Activated naive CD8-positive, alpha-beta T cell treated with anti-CD3 and anti-CD28 coated beads, Interleukin-2, amount 50 U/mL, for 16 hours (primary cell): ENCODE results near the gene MIER3.
A peak's percentile ranks its signal among the peaks of the same experiment; 100 is the strongest.
"Not testable (repeated sequence)": the region's sequence is repeated elsewhere in the genome, so short reads cannot be mapped to it uniquely, and the experiment has no call there.

ENCODE experiments used
- DNase-seq: peaks from one replicate; pipeline ENCODE4 v3.0.0-alpha.2; 2020; ENCODE audit warnings: low read depth, low spot score

MIER3 gene, protein sequence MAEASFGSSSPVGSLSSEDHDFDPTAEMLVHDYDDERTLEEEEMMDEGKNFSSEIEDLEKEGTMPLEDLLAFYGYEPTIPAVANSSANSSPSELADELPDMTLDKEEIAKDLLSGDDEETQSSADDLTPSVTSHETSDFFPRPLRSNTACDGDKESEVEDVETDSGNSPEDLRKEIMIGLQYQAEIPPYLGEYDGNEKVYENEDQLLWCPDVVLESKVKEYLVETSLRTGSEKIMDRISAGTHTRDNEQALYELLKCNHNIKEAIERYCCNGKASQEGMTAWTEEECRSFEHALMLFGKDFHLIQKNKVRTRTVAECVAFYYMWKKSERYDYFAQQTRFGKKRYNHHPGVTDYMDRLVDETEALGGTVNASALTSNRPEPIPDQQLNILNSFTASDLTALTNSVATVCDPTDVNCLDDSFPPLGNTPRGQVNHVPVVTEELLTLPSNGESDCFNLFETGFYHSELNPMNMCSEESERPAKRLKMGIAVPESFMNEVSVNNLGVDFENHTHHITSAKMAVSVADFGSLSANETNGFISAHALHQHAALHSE

DNA sequence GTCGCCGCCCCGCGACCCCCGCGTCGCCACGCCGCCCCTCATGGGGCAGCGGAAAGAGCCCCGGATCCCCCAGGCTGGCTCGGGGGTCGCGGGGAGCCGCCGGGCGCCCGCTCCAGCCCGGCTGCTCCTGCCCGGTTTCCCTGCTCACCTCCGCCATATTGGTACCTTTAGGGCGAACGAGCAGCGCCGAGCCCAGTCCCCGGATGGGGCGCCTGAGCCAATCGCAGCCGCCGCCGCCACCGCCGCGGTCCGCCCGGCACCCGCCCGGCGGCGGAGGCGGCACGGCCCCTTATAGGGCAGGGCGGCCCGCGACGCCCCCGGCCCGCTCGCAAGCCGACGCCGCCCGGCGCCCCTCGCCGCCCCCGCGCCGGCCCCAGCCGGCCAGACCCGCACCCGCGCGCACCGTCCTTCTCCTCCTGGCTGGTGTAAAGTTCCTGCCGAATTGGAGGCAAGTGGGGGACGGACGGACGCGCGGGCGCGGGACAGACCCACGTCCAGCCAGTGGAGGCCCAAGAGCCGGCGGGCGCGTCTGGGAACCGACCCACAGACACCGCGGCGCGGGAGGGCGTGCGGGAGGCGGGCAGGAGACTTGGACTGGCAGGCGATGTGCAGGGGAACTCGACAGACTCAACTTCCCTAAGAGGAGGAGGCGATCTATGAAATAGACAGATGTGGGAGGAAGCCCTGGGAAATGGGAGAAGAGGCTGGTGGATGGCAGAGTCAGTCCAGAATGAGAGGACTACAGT, at the start of gene MIER3:
MIER3 (minus strand) TSS at position 178 of the 746 bp plus-strand sequence; CDS start at position 157, 21 bp downstream.
- peak; percentile 51 for DNase-seq

DNA sequence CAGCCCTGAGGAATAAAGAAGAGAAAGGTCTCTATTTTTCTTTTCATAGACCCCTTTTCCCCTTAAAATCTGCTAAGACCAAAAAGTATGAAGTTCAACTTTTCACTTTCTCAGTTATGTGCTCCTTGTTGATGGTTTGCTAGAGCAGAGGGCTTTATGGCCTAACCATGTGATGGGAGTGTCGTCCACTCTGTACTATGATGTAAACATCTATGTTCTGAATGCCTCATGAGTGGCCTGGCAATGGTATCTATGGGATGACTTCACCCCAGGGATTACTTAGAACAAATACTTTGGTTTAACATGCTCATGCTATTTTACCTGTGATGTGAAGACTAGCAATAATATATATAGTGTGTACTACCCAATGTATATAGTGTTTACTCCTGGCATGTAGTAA, 43.7 kb upstream of the MIER3 start:
- no peak for DNase-seq

DNA sequence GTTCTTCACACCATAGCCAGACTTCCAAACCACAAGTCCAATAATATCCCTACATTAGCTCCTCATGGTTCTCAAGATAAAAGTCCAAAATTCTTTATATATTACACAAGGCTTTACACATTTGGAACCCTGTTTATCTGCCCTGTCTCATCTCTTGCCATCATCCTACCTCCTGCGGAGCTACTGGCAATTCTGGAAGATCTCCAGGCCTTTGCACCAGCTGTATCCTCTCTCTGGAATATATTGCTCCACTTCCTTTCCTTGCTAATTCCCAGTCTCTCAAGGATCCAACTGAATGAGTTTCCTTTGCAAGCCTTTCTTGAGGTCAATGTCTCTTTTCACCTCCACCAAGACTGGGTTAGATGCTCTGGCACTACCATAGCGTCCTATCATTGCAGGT, 41.3 kb upstream of the MIER3 start:
- DNase-seq = no peak

DNA sequence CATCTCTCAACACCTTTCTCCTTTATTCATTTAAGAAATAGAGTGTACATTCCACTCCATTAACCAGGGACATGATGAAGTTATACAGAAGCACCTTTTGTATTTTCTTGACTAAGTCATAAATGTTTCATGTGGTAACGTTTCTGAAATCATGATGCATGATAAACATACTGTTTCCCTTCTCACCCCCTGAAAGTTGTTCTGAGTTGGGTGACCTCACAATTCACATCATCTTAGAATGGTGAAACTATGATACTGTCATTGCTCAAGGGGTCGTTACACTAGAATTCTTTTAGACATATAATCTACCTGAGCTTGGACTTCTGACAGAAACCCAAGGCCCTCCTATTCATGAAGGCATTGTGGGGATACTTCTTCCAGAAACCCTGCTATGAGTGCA, 37.8 kb upstream of the MIER3 start:
- DNase-seq = no peak

DNA sequence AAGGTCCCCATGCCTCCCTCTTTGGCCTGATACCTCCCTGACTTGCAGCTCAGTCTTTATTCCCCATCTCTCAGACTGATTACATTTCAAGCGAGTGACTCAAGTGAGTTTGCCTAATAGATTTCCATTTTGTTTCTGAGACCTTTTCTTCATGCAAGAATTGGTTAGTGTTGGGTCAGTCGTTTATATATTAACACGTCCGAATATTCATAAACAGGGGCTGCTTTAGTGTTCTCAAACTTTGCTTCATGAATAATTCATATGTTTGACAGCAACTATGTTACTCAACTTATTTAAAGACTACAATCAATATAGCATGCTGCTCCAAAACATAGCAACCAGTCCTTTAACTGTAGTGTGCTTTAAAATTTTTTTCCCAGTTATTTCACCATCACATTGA, 36.6 kb upstream of the MIER3 start:
- no peak for DNase-seq

DNA sequence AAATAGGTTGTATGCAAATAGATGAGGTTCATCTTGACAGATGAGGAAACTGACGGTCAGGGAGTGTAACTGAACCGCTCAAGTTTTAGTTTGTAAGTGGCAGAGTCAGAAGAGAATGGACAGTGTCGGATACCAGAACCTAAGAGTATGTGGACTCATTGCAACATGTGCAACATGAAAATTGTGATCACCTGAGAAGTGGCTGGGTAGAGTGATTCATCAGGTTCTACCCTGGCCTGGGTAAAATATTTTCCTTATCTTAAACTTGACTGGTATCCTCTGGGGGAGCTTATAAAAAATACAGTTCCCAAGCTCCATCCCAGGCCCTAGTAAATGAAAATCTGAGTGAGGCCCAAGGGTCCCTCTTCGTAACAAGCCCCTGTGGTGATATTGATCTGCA, 35.2 kb upstream of the MIER3 start:
- DNase-seq = no peak

DNA sequence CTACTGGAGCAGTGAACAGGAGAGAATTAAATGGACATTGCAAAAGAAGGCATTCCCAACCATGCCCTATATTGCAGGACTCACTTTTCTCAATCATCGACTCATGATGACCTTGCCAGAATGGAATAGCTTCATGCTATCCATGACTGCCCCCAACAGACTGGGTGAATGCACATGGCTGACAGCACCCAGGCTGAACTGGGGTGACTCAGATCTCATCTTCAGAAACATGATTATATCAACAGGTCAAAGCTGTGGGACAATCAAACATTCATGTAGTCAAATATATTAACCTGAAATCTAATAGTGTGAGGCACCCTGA, 34.7 kb upstream of the MIER3 start:
- no peak for DNase-seq

DNA sequence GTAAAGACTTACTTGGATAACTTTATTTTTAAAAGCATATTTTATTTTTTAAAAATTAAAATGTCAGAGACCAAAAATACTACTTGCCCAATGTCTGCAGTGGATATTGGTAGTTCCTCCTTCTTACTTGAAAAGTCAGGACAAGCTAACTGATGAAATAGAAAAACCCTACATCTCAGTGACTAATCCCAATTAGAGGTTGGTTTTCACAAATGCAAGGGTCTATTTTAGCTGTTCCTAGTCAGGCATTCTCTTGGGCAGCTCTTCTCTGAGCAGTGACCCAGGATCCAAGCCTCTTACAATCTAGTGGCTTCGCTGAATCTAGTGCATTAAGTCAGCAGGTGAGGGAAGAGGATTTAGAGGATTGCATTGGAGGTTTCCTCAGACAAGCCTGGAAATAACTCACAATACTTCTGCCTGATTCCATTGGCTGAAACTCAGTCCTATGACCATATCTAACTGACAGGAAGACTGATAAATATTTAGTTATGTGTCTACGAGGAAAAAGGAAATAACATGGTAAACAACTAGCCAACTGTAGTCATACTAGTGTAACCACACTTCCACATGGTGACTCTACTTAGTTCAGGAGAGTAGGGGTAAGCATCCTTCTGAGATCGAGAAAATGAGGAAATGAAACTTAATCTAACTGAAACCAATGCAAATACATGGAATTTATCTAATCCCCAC, 34.2 kb upstream of the MIER3 start:
- DNase-seq = no peak

DNA sequence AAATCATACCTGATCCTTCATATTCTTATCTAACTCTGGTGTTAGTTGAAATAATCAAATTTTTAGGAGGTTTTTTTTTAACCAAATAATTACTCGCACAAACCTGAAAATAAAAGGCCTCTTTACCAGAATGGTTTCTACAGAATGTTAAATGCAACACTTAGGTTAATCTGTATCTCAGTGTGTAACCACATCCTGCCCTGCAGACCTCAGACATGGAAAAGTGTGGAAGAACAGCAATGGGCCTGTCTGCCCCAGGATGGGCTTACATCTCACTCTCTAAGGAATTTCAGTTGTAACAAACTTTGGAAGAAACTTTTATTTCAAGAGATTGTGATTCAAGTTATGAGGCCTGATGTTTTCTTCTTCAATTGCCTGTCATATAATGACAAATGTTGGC, 32.5 kb upstream of the MIER3 start:
- no peak for DNase-seq

DNA sequence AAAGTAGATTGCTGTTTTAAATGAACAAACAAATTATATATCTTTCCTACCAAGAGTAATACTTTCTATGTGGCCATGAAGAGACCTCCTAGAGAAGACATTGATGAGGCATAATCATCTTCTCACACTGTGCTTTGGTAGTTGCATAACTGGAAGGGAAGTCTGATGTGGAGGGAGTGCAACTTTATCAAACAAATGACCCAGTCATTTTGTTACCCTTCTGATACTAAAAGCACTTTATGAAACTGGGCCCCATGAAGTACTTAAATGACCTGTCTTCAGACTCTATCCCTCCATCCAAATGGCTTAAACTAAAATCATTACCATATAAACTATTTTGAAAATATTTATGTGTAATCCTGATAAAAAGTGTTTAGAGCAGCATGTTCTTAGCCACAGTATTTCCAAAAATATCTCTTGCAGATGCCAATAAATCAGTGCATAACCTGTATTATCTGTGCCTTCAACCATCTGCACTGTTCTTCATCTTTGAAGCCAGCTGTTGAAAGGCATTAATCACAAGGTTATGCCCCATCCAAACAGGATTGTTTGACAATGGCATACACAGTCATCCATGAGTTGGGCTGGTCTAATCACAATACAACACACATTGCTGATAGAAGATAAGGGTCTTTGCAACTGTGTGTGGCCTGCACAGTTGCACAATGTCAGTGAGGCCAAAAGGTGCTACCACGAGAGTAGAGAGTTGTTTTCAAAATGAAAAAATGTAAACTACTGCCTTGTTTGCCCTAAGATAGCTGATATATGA, 31.9 kb upstream of the MIER3 start:
- DNase-seq = no peak

DNA sequence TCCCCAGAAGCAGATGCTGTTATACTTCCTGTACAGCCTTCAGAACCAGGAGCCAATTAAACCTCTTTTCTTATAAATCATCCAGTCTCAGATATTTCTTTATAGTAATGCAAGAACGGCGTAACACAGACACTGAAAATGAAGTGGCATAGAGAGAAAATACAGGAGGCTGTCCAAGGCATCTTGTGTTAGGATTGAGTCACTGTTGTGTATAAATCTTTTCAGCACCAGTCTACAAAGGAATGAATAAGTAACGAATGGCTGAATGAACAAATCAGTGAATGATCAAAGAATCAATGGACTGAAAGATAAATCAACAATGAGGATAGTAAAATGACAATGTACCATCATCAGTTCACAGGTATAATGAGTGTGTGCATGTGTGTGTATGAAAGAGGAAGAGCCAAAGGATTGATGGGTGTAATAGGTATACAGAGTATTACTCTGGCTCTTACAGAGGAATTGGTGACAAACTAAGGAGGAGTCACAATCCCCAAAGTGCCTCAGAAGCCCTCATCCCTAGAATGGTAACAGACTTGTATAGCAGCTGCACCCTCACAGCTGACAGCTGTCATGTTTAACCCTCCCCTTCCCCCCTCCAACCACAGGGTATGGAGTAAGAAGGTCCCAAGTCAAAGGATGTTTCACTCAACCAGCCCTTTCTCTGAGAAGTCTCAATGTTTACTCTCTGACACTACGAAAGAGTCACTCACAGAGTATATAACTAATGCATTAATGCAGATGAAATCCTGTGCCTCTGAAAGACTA, 29.8 kb upstream of the MIER3 start:
- DNase-seq = no peak

DNA sequence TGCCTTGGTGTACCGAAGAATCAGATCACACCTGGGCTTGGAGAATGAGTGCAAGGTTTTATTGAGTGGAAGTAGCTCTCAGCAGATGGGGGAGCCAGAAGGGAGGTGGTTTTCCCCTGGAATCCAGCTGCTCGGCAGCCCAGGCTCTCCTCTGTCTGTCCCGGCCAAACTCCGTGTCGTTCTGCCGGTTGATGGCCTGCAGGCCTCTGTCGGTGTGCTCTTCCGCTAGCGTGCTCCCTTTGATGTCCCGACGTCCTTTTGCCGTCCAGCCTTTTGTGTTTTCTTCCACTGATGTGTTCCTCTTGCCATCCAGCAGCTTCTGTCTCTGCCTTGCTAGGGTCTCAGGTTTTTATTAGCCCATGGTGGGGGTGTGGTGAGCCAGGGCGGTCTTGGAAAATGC, 28.0 kb upstream of the MIER3 start:
- no peak for DNase-seq

DNA sequence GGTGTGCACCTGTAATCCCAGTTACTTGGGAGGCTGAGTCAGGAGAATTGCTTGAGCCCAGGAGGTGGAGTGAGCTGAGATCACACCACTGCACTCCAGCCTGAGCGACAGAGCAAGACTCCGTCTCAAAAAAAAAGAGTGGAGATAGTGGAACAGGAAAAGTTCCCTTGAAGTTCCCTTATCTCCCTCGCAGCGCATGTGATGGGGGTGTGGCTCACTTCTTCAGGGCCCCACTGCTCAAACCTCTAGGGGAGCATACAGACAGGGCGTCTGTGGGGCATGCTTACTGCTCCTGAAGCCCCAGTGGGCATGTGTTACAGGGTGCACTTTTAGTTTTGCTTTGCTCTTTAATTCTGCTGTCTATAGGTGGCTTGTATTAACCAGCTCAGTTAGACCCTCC, 27.6 kb upstream of the MIER3 start:
- DNase-seq = not testable (repeated sequence)

DNA sequence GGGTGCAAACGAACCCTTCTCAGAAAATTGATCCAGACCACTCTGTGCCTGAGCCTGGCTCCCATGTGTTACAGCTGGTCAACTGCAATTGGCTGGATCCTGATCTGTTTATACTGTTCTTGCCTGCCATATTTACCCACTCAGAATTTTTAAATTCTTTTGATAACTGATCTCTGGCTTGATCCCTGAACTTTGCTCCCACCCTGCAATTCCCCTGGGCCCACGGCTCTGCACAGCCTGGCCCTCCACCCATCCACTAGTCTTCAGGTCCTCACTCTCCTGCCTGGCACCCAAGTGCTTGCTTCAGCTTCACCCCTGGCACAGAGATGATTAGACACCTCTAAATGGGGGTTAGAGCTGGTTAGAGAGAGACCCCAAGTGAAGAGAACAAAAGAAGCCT, 25.9 kb upstream of the MIER3 start:
- no peak for DNase-seq

DNA sequence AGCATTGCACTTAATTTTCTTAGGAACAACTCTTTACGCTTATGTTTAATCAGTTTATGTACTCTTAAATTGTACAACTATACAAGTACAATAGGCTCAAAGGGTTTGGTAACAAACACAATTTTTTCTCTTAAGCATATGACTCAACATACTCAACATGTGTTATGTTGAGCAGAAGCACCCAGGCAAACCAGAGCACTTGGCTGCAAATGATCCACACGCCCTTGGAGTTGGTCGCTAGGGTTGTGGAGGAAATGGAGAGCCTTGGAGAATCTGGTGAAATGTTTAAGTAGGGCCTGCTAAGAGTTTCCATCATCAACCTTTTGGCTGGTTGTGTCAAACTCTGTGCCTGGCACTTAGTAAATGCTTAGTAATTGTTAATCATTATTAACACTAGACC, 25.1 kb upstream of the MIER3 start:
- DNase-seq = no peak

DNA sequence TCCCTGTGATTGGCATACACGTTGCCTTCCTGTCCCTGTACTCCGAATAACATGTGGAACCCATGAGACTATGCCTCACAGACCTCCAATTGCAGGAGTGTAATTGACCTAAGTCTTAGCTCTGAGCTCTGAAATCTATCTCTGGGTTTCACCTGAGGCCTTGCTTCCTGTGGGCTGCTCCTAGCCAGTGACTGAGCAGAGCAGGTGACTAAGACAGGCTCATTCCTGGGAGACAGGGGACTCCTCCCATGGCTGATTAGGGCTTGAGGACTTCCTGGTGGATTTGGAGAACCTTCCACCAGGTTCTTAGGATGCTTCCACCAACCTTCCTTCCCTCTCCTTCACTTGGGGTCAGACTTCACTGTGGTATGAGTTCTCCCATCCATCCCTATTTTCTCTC, 22.3 kb upstream of the MIER3 start:
- no peak for DNase-seq

DNA sequence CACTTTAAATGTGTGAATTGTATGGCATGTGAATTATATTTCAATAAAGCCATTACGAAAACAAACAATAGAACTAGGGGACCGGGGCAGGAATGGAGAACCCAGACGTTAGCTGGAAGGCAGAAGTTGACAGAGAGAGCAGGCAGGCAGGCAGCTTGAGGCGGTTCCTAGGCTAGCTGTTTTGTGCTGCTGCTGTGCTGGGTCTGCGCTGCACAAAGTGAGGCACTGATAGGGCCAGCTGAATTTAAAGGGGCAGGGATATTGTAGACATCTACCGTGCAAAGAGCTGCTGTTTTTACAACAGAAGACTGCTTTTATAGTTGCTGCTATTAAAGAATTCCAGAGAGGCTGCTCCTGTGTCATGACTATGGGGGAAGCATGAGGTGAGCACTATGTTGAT, 21.6 kb upstream of the MIER3 start:
- DNase-seq = no peak

DNA sequence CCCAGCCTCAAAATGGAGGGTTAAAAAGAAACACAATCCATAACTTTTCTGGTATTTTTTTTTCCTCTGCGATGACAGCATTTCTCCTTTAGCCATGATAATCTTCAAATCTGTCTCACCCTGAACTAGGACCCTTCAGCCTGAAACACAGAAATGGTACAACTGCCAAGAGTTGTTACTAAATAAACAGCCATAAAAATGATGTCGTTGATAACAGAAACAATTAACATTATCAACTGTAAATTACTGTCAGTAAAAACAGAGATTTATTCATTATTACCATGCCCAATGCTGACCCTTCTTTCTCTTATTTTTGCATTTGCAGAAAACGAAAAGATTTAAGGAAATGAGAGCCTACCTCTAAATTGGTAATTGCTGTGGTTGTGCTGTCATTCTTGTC, 19.4 kb upstream of the MIER3 start:
- no peak for DNase-seq

DNA sequence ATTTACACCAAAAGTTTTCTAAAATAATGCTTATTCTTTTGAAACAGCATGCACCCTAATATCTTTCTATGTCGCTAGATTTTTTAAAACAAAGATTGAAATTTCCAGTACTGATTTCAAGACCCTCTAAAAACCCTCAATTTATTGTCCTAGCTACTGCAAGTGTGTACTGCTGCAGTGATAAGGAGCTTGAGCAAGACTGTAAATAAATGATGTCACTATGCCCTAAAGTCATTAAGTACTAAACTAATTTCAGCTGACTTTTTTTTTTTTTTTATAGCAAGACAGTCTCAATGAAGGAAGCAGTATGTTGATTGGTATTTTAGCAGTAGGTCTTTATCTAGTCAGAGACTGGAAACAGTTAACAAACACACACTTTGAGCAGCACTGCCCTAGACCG, 12.2 kb upstream of the MIER3 start:
- no peak for DNase-seq

DNA sequence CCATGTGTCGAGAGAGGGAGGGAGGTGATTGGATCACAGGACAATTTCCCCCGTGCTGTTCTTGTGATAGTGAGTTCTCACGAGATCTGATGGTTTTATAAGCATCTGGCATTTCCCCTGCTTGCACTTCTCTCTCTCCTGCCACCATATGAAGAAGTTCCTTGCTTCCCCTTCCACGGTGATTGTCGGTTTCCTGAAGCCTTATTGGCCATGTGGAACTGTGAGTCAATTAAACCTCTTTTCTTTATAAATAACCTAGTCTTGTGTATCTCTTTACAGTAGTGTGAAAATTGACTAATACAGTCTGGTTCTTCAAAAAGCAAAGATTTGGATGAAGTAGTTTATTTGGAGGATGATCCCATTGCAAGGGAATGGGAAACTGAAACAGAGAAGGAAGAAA, 11.3 kb upstream of the MIER3 start:
- DNase-seq = no peak

DNA sequence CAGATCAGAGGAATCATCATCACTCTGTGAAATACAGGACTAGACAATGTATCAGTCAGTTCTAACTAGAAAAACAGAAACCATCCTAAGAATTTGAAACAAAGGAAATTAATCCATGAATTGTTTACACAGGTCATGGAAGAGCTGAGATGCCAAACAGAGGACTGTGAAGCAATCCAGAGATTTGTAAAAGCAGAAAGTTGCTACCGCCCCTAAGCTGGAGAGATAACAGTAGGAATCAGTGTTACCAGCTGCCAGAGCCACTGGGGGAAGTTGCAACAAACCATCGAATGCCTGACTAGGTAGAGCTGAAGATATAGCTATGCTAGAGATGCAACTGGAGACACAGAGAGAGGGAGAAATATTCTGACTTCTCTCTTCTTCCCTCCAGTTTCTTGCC, 10.4 kb upstream of the MIER3 start:
- DNase-seq = no peak
